Osteoblast (primary cell): ENCODE data around the gene FBXL19. TPM values are rescaled to one million over a fixed set of nuclear protein-coding genes. Genes with fewer than 3 reads are reported as not detected.
A peak's percentile ranks its signal among the peaks of the same experiment; 100 is the strongest.

ENCODE experiments used
- DNase-seq: peaks from one replicate; pipeline ENCODE4 v3.0.0; 2011; ENCODE audit warnings: low spot score, mixed read lengths; ENCODE audit not compliant: insufficient read length; ENCODE audit errors: missing footprints
- H2AFZ ChIP-seq: 2 replicates; pipeline ENCODE4 v1.6.0; 2011; ENCODE audit warnings: mild to moderate bottlenecking, low read length
- H3K27ac ChIP-seq: 2 replicates; pipeline ENCODE4 v1.5.1; 2011; ENCODE audit warnings: mild to moderate bottlenecking, low read depth, low read length, moderate library complexity
- H3K27me3 ChIP-seq: 2 replicates; pipeline ENCODE4 v1.6.0; 2012; ENCODE audit warnings: mild to moderate bottlenecking, control low read depth, inconsistent platforms, low read length, moderate library complexity; ENCODE audit not compliant: insufficient read depth
- H3K36me3 ChIP-seq: 2 replicates; pipeline ENCODE4 v1.5.1; 2011; ENCODE audit warnings: mild to moderate bottlenecking, low read length, control low read depth, moderate library complexity; ENCODE audit not compliant: insufficient read depth
- H3K4me1 ChIP-seq: 2 replicates; pipeline ENCODE4 v1.5.1; 2011; ENCODE audit warnings: mild to moderate bottlenecking, low read length, control low read depth, moderate library complexity; ENCODE audit not compliant: insufficient read depth
- H3K4me2 ChIP-seq: 2 replicates; pipeline ENCODE4 v1.6.0; 2011; ENCODE audit warnings: mild to moderate bottlenecking, low read length; ENCODE audit not compliant: insufficient read depth
- H3K4me3 ChIP-seq: fragments of 200-600 bp; sonication (generic); 3 replicates; pipeline ENCODE4 v1.5.1; 2012; ENCODE audit warnings: mild to moderate bottlenecking, low read length, inconsistent platforms; ENCODE audit not compliant: insufficient read depth
- H3K79me2 ChIP-seq: 2 replicates; pipeline ENCODE4 v1.6.0; 2012; ENCODE audit warnings: mild to moderate bottlenecking, low read length, control low read depth, inconsistent platforms; ENCODE audit not compliant: insufficient read depth
- H3K9me3 ChIP-seq: 2 replicates; pipeline ENCODE4 v1.5.1; 2011; ENCODE audit warnings: low read depth, low read length, control low read depth
- H4K20me1 ChIP-seq: 2 replicates; pipeline ENCODE4 v1.6.0; 2012; ENCODE audit warnings: mild to moderate bottlenecking, low read length, control low read depth; ENCODE audit not compliant: insufficient read depth
- total RNA-seq: library from RNA; depleted of rRNA; stranded (reverse); fragments of >200 nt; gene quantifications from 2 replicates; pipeline ENCODE4 v1.2.3, GENCODE V29; 2012
- TF ChIP-seq, protein P1 (sequence below): IDR thresholded peaks from 2 replicates; pipeline ENCODE4 v1.5.1; 2011; ENCODE audit warnings: mild to moderate bottlenecking, low read depth, low read length, moderate library complexity; ENCODE audit errors: extremely low read depth

Gene FBXL19
- total RNA-seq, 1 donor: 14.5 TPM

DNA sequence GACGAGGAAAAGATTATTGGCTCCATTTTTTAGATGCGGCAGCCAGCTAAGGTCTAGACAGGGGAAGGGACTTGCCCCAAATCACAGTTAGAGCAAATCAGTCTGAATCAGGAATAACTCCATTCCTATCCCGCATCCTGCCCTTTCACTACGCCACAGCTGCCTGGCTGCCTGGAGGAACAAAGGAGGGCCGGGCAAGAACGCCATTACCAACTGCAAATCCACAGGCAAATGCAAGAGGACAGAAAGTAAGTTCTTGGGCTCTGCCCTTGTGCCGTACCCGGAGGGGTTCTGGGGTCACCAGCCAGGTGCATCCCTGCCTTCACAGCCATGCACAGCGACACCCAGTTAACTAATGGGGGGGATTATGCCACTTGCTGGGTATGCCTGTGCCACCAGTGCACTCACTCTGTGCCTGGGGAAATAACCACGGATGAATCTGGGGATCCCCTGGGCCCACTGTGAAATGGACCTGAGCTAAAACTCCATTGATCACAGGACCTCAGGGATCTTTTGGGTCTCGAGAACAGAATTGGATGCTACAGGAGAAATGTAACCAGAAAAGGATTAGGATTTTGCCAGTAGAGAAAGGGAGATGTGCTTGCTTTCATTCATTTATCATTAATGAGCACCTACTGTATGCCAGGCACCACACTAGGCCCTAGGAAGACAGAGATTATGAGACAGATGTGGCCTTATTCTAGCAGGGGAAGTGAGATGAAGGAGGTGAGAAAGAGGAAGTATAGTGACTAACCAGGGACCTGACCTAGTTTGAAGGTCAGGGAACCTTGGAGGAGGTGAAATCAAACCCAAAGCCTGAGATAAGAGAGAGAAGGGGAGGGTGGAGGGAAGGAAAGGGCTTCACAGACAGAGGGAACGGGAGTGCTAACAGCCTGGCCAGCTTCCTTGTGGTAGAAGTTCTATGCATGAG lies 47.2 kb upstream of the FBXL19 start:
- Histone ChIP-seq H3K36me3 (peaks cover 10% of the 10 kb centered on the region), H4K20me1 (no peaks in the 10 kb centered on the region), H3K27ac (peak overlapping the region; percentile 88), H3K4me1 (peaks cover 20% of the 10 kb centered on the region), H3K4me3 (peak overlapping the region; percentile 97), H3K79me2 (peaks cover 26% of the 10 kb centered on the region), H2AFZ (peak overlapping the region; percentile 82), H3K4me2 (peak overlapping the region; percentile 87), H3K9me3 (no peaks in the 10 kb centered on the region), H3K27me3 (no peaks in the 10 kb centered on the region)
- TF ChIP-seq, protein P1, sequence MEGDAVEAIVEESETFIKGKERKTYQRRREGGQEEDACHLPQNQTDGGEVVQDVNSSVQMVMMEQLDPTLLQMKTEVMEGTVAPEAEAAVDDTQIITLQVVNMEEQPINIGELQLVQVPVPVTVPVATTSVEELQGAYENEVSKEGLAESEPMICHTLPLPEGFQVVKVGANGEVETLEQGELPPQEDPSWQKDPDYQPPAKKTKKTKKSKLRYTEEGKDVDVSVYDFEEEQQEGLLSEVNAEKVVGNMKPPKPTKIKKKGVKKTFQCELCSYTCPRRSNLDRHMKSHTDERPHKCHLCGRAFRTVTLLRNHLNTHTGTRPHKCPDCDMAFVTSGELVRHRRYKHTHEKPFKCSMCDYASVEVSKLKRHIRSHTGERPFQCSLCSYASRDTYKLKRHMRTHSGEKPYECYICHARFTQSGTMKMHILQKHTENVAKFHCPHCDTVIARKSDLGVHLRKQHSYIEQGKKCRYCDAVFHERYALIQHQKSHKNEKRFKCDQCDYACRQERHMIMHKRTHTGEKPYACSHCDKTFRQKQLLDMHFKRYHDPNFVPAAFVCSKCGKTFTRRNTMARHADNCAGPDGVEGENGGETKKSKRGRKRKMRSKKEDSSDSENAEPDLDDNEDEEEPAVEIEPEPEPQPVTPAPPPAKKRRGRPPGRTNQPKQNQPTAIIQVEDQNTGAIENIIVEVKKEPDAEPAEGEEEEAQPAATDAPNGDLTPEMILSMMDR: no peak
- DNase-seq: peak; percentile 86

DNA sequence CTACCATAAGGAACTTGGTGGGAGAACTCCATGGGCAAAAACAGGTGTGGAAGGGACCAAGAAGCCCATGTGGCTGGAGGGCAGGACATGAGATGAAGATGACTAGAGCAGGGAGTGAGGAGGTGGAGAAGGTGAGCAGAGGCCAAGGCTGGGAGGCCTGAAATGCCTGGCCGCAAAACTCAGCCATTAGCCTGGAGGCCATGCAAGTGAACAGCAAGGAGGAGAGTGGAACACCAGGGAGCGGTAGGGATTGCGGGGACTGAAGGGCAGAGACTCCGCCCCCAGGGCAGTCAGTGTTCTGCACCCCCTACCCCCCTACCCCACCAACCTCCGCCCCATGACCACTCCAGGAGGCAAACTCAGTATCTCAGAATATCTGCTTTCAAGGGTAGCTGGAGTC lies 46.5 kb upstream of the FBXL19 start:
- peak overlapping the region; percentile 88 for H3K27ac ChIP-seq
- no peaks in the 10 kb centered on the region for H4K20me1 ChIP-seq
- H3K27me3 ChIP-seq: no peaks in the 10 kb centered on the region
- peaks cover 26% of the 10 kb centered on the region for H3K79me2 ChIP-seq
- H3K4me1 ChIP-seq: peaks cover 20% of the 10 kb centered on the region
- peaks cover 10% of the 10 kb centered on the region for H3K36me3 ChIP-seq
- TF ChIP-seq, protein P1: no peak
- peak overlapping the region; percentile 97 for H3K4me3 ChIP-seq
- DNase-seq: no peak
- no peaks in the 10 kb centered on the region for H3K9me3 ChIP-seq
- H2AFZ ChIP-seq: peak overlapping the region; percentile 82
- peak overlapping the region; percentile 87 for H3K4me2 ChIP-seq

DNA sequence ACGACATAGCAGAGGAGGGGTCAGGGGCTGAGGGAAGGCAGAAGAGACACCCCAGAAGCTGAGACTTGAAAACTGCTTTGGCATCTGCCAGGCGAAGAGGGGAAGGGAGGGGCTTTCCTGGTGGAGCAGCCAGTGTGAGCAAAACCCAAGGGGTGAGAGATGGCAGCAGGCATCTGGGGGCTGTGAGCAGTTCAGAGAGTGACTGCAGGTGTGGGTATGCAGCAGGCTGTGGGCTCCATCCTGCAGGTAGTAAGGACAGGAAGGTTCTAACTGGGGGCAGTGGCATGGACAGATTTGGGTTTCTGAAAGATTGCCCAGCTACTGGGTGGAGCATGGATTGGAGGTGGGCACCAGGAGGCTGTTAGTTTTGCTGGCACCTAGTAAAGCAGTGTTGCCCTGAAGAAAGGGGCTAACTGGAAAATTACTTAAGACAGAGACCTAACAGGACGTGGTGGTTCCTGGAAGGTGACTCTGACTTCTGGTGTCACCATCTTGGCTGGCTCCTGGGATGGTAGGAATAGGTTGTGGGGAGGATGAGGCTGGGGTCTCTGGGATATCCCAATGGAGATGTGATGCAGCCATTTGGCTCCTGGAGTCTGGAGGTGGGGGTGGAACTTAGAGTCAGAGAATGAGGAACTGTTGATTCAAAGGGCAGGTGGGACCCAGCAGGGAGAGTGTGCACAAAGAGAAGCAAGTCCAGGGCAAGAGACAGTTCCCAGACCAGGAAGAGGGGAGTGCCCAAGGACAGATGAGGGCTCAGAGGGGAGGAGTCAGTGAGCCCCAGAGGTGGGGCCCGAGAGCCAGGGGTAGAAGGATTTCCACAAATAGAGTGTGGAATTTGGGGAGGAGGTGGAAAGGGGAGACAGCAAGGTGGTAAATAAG lies 40.7 kb upstream of the FBXL19 start:
- no peaks in the 10 kb centered on the region for H3K27me3 ChIP-seq
- no peaks in the 10 kb centered on the region for H4K20me1 ChIP-seq
- H3K36me3 ChIP-seq: peaks cover 31% of the 10 kb centered on the region
- no peak overlapping the region for H3K4me3 ChIP-seq
- TF ChIP-seq, protein P1: no peak
- DNase-seq: no peak
- peaks cover under 1% of the 10 kb centered on the region for H3K79me2 ChIP-seq
- H3K4me1 ChIP-seq: no peaks in the 10 kb centered on the region
- H2AFZ ChIP-seq: no peak overlapping the region
- H3K9me3 ChIP-seq: no peaks in the 10 kb centered on the region
- no peak overlapping the region for H3K27ac ChIP-seq
- no peak overlapping the region for H3K4me2 ChIP-seq
